Muscle of leg (tissue), 11 donors: Measurements from ENCODE around the gene CCDC88B. TPM values are rescaled to one million over a fixed set of nuclear protein-coding genes. Genes with fewer than 3 reads are reported as not detected.
A peak's percentile ranks its signal among the peaks of the same experiment; 100 is the strongest.

Experiments
- DNase-seq: peaks from one replicate; pipeline ENCODE4 v3.0.0; 2013
- H3K27ac ChIP-seq: one replicate; pipeline ENCODE4 v1.5.1; 2013; ENCODE audit warnings: mild to moderate bottlenecking, low read length, control low read depth
- H3K27me3 ChIP-seq: one replicate; pipeline ENCODE4 v1.6.1; 2013; ENCODE audit warnings: low read length; ENCODE audit not compliant: control insufficient read depth, insufficient read depth
- H3K36me3 ChIP-seq: one replicate; pipeline ENCODE4 v1.6.1; 2013; ENCODE audit warnings: low read length; ENCODE audit not compliant: control insufficient read depth, insufficient read depth
- H3K4me1 ChIP-seq: one replicate; pipeline ENCODE4 v1.6.1; 2013; ENCODE audit warnings: low read length; ENCODE audit not compliant: control insufficient read depth, insufficient read depth
- H3K4me3 ChIP-seq: one replicate; pipeline ENCODE4 v1.5.1; 2013; ENCODE audit warnings: low read length, control low read depth
- H3K9me3 ChIP-seq: replicated peaks from 2 replicates; pipeline ENCODE4 v1.6.1; 2013; ENCODE audit warnings: low read depth, low read length; ENCODE audit not compliant: control insufficient read depth
- WGBS: methylation state at CpG from one replicate; pipeline ENCODE4 v1.1.5; 2013; ENCODE audit warnings: missing lambda C conversion rate; ENCODE audit not compliant: insufficient coverage; 5-methylcytosine and 5-hydroxymethylcytosine counted together
- polyA plus RNA-seq, 8 donors: library from polyadenylated mRNA; unstranded; fragments of 120-200 nt; gene quantifications; one replicate each; pipeline versions ENCODE4 v1.2.1 to v1.2.3, GENCODE V29; 2013; ENCODE audit warnings: inconsistent platforms in 1 of 8, low replicate concordance in 1 of 8; ENCODE audit not compliant: insufficient read length in 8 of 8, insufficient read depth in 1 of 8
- total RNA-seq: library from RNA; stranded (reverse); fragments of 120-200 nt; gene quantifications from one replicate; pipeline ENCODE4 v1.2.4, GENCODE V29; 2013

Gene CCDC88B
- total and polyA plus RNA-seq, 9 donors: 2.8 to 5.6 (median 4.4) TPM

DNA sequence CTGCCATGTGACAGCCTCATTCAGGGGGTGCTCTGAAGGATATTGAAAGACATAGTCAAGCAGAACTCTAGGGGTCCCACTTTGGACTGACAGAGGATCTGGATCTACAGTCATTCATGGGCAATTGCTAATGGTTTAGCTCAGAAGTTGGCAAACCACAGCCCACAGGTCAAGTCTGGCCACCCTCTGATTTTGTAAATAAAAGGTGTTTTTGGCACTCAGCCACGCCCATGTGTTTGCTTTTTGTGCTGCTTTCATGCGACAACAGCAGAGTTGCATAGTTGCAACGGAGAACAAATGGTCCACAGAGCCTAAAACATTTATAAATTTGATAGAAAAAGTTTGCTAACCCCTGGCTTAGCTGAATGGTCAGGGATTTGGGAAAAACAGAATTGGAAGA, 60.7 kb downstream of the CCDC88B start:
- DNase-seq: no peak
- H3K36me3 ChIP-seq: no peaks in the 10 kb centered on the region
- H3K9me3 ChIP-seq: peaks cover 3% of the 10 kb centered on the region
- H3K27me3 ChIP-seq: peaks cover 2% of the 10 kb centered on the region
- 79% methylated on average over 2 of the region's 3 CpGs for WGBS
- no peak overlapping the region for H3K4me3 ChIP-seq
- no peak overlapping the region for H3K27ac ChIP-seq
- peaks cover 20% of the 10 kb centered on the region for H3K4me1 ChIP-seq

DNA sequence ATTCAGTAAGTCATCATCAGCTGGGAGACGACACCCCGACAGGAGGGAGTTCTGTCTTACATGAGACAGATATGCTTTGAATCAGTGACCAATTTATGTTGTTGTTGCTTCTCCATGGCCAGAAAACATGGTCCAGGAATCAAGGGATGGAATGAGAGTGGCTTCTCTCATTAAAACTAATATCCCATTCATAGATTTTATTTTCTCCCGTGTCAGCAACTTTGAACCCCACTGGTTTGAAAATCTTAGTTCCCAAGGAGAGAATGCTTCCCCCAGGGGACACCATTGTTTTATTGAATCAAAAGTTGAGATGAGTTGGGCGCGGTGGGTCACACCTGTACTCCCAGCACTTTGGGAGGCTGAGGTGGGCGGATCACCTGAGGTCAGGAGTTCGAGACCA, 61.8 kb downstream of the CCDC88B start:
- no CpG with 5 or more reads among the region's 7 CpGs for WGBS
- Histone ChIP-seq H3K9me3 (peaks cover 3% of the 10 kb centered on the region), H3K4me1 (peaks cover 20% of the 10 kb centered on the region), H3K36me3 (no peaks in the 10 kb centered on the region), H3K27me3 (peaks cover 2% of the 10 kb centered on the region), H3K27ac (no peak overlapping the region), H3K4me3 (no peak overlapping the region)
- no peak for DNase-seq

DNA sequence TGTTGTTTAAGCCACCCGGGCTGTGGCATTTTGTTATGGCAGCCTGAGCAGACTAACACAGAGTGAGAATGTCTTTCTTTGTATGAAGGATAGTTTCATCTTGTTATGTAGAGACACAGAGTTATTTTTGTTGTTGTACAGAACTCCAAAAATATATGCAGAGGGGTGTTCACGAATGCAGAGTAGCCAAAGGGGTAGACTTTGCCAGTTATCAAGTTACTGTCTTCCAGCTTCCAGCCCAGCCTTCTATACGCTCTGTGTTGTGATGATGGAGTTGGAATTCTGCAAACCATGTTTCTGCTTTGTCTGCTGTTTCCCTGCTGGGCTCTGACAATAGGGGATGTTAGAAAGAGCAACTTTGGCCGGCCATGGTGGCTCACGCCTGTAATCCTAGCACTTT, 63.1 kb downstream of the CCDC88B start:
- 100% methylated on average over 1 of the region's 5 CpGs for WGBS

DNA sequence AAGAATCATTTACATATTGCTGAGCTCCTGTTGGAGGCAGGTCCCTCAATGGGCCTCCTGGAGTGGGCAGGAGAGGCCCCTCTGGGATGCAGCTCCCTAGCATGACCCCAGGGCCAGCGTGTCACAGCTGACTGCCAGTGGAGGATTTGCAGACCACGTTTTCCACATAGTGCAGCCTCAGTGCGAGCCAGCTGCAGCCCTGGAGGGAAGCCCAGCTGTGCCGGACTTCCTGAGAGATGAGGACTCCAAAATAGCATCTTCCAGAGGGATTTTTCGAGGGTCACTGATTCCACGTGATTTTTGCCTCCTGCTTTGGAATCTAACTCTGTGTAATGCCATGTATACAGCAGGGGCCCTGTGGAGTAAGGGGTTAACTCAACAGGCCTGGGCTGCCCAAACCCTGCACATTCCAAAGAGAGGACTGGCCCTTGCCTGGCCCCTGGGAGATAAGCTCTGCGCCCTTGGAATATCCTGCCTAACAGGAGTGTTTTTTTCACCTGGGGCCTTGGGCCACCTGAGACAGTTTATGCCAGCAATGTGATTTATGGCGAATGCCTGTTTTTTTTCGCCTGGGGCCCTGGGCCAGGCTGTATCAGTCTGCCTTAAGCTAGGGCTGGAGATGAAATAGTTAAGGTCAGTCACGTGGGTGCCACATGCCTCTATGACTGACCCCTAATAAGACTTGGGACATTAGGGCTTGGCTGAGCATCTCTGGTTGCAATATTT, 66.4 kb downstream of the CCDC88B start:
- H3K4me1 ChIP-seq: peaks cover 43% of the 10 kb centered on the region
- peaks cover 3% of the 10 kb centered on the region for H3K9me3 ChIP-seq
- no peaks in the 10 kb centered on the region for H3K27me3 ChIP-seq
- H3K27ac ChIP-seq: peak overlapping the region; percentile 33
- WGBS: 15% methylated on average over 8 of the region's 10 CpGs
- peak; percentile 88 for DNase-seq
- H3K36me3 ChIP-seq: no peaks in the 10 kb centered on the region
- no peak overlapping the region for H3K4me3 ChIP-seq

More for the DNA sequence above, 63.1 kb downstream of the CCDC88B start:
- Histone ChIP-seq H3K27ac (no peak overlapping the region), H3K36me3 (no peaks in the 10 kb centered on the region), H3K4me1 (peaks cover 20% of the 10 kb centered on the region), H3K9me3 (peaks cover 3% of the 10 kb centered on the region), H3K27me3 (peaks cover 2% of the 10 kb centered on the region), H3K4me3 (no peak overlapping the region)
- DNase-seq: no peak

Other genes starting within 250 kb of the CCDC88B start
- gene MACROD1, start 174.1 kb upstream of the CCDC88B start, total RNA-seq: 107 TPM
- gene MACROD1, start 174.1 kb upstream of the CCDC88B start, polyA plus RNA-seq: 10 to 100 TPM; 46.1 to 82.9 (median 63.1) TPM
- gene STIP1, start 154.0 kb upstream of the CCDC88B start, total RNA-seq: 90.7 TPM
- gene STIP1, start 154.0 kb upstream of the CCDC88B start, polyA plus RNA-seq: 100 to 1,000 TPM; 120 to 141 (median 128) TPM
- 4.9 TPM for gene FERMT3, start 133.5 kb upstream of the CCDC88B start, total RNA-seq
- gene FERMT3, start 133.5 kb upstream of the CCDC88B start, polyA plus RNA-seq: 10 to 100 TPM in 5 of 8 donors, 1 to 10 TPM in 3; 6.0 to 12.2 (median 10.3) TPM
- 70.7 TPM for gene TRPT1, start 114.0 kb upstream of the CCDC88B start, total RNA-seq
- gene TRPT1, start 114.0 kb upstream of the CCDC88B start, polyA plus RNA-seq: 10 to 100 TPM; 42.3 to 78.9 (median 62.9) TPM
- 27.6 TPM for gene NUDT22, start 113.9 kb upstream of the CCDC88B start, total RNA-seq
- gene NUDT22, start 113.9 kb upstream of the CCDC88B start, polyA plus RNA-seq: 10 to 100 TPM; 16.2 to 25.8 (median 21.6) TPM
- 13.6 TPM for gene DNAJC4, start 109.7 kb upstream of the CCDC88B start, total RNA-seq
- 10 to 100 TPM; 48.7 to 75.1 (median 53.1) TPM for gene DNAJC4, start 109.7 kb upstream of the CCDC88B start, polyA plus RNA-seq
- 54.0 TPM for gene VEGFB, start 105.6 kb upstream of the CCDC88B start, total RNA-seq
- 100 to 1,000 TPM in 3 of 8 donors, 10 to 100 TPM in 5; 86.1 to 109 (median 92.7) TPM for gene VEGFB, start 105.6 kb upstream of the CCDC88B start, polyA plus RNA-seq
- 40.4 TPM for gene FKBP2, start 99.1 kb upstream of the CCDC88B start, total RNA-seq
- gene FKBP2, start 99.1 kb upstream of the CCDC88B start, polyA plus RNA-seq: 10 to 100 TPM; 40.6 to 60.6 (median 53.9) TPM
- 252 TPM for gene PPP1R14B, start 93.3 kb upstream of the CCDC88B start, total RNA-seq
- 100 to 1,000 TPM; 170 to 222 (median 194) TPM for gene PPP1R14B, start 93.3 kb upstream of the CCDC88B start, polyA plus RNA-seq
- gene PLCB3, start 88.7 kb upstream of the CCDC88B start, total RNA-seq: 10.4 TPM
- 10 to 100 TPM in 7 of 8 donors, 1 to 10 TPM in 1; 9.9 to 17.6 (median 13.0) TPM for gene PLCB3, start 88.7 kb upstream of the CCDC88B start, polyA plus RNA-seq
- gene BAD, start 55.5 kb upstream of the CCDC88B start, total RNA-seq: 52.2 TPM
- 10 to 100 TPM; 28.0 to 38.8 (median 34.4) TPM for gene BAD, start 55.5 kb upstream of the CCDC88B start, polyA plus RNA-seq
- 7.7 TPM for gene GPR137, start 54.4 kb upstream of the CCDC88B start, total RNA-seq
- gene GPR137, start 54.4 kb upstream of the CCDC88B start, polyA plus RNA-seq: 10 to 100 TPM; 17.7 to 30.7 (median 20.0) TPM
- 0.13 TPM for gene KCNK4, start 48.9 kb upstream of the CCDC88B start, total RNA-seq
- under 1 TPM in 1 of 8 donors, not detected in 7; 0.08 TPM for gene KCNK4, start 48.9 kb upstream of the CCDC88B start, polyA plus RNA-seq
- gene CATSPERZ, start 39.8 kb upstream of the CCDC88B start, total RNA-seq: not detected
- under 1 TPM in 1 of 8 donors, not detected in 7; 0.14 TPM for gene CATSPERZ, start 39.8 kb upstream of the CCDC88B start, polyA plus RNA-seq
- 30.1 TPM for gene ESRRA, start 34.7 kb upstream of the CCDC88B start, total RNA-seq
- 10 to 100 TPM; 26.1 to 35.9 (median 30.5) TPM for gene ESRRA, start 34.7 kb upstream of the CCDC88B start, polyA plus RNA-seq
- 306 TPM for gene TRMT112, start 22.6 kb upstream of the CCDC88B start, total RNA-seq
- 100 to 1,000 TPM; 177 to 218 (median 197) TPM for gene TRMT112, start 22.6 kb upstream of the CCDC88B start, polyA plus RNA-seq
- 144 TPM for gene PRDX5, start 22.1 kb upstream of the CCDC88B start, total RNA-seq
- gene PRDX5, start 22.1 kb upstream of the CCDC88B start, polyA plus RNA-seq: 100 to 1,000 TPM; 128 to 175 (median 165) TPM
- gene RPS6KA4, start 19.0 kb downstream of the CCDC88B start, total RNA-seq: 14.1 TPM
- 10 to 100 TPM; 13.3 to 19.8 (median 16.0) TPM for gene RPS6KA4, start 19.0 kb downstream of the CCDC88B start, polyA plus RNA-seq
- gene SLC22A11, start 215.7 kb downstream of the CCDC88B start, total RNA-seq: 0.04 TPM
- under 1 TPM in 3 of 8 donors, not detected in 5; 0.07 to 0.21 (median 0.14) TPM for gene SLC22A11, start 215.7 kb downstream of the CCDC88B start, polyA plus RNA-seq